HG03342 (cell line): ENCODE results near the gene EMILIN3.

Source experiments
- ATAC-seq: cut with Tn5 transposase; IDR thresholded peaks from one replicate; pipeline ENCODE4 v1.9.1; 2021; ENCODE audit warnings: mild to moderate bottlenecking, moderate library complexity; ENCODE audit not compliant: unreplicated experiment

Gene EMILIN3

GRCh38 chr20:41364236-41364855, 2.3 kb downstream of the EMILIN3 start:
- ATAC-seq: no peak

GRCh38 chr20:41363601-41364000, 3.0 kb downstream of the EMILIN3 start:
- ATAC-seq: no peak

GRCh38 chr20:41362748-41363140, 3.9 kb downstream of the EMILIN3 start:
- no peak for ATAC-seq

GRCh38 chr20:41361757-41362747, 4.6 kb downstream of the EMILIN3 start:
- ATAC-seq: no peak

- ATAC-seq: no peak
These were observed 5.5 kb downstream of the EMILIN3 start for GRCh38 chr20:41360831-41361756.

- ATAC-seq: no peak
These were observed 7.0 kb downstream of the EMILIN3 start for GRCh38 chr20:41359541-41360011.

- no peak for ATAC-seq
These were observed 7.9 kb downstream of the EMILIN3 start for GRCh38 chr20:41358717-41359116.

GRCh38 chr20:41358230-41358629, 8.4 kb downstream of the EMILIN3 start:
- no peak for ATAC-seq

- ATAC-seq: no peak
These were observed 9.0 kb downstream of the EMILIN3 start for GRCh38 chr20:41357424-41358163.

- no peak for ATAC-seq
These were observed 9.7 kb downstream of the EMILIN3 start for GRCh38 chr20:41356951-41357350.

- ATAC-seq: no peak
These were observed 10.9 kb downstream of the EMILIN3 start for GRCh38 chr20:41355598-41356203.

GRCh38 chr20:41355192-41355591, 11.4 kb downstream of the EMILIN3 start:
- ATAC-seq: no peak

- no peak for ATAC-seq
These were observed 13.1 kb downstream of the EMILIN3 start for GRCh38 chr20:41353530-41353929.

GRCh38 chr20:41352666-41353065, 14.0 kb downstream of the EMILIN3 start:
- ATAC-seq: no peak

- no peak for ATAC-seq
These were observed 14.5 kb downstream of the EMILIN3 start for GRCh38 chr20:41352106-41352505.

- no peak for ATAC-seq
These were observed 16.1 kb downstream of the EMILIN3 start for GRCh38 chr20:41350408-41350962.

- no peak for ATAC-seq
These were observed 16.7 kb downstream of the EMILIN3 start for GRCh38 chr20:41349943-41350342.

- ATAC-seq: no peak
These were observed 17.4 kb downstream of the EMILIN3 start for GRCh38 chr20:41349266-41349665.

- no peak for ATAC-seq
These were observed 18.0 kb downstream of the EMILIN3 start for GRCh38 chr20:41348430-41349172.
